ENCODE measurements around the gene ZFP82.

Gene ZFP82

GRCh38 chr19:36363845-36364244, 54.6 kb downstream of the ZFP82 start:
- DNase-seq = no peak

All from activated T-cell treated with anti-CD3 and anti-CD28 coated beads, Interleukin-2, amount 50 U/mL, for 1 hour (primary cell).